Stimulated activated CD4-positive, alpha-beta T cell treated with anti-CD3 and anti-CD28 coated beads, Interleukin-2, amount 100 ng/mL, for 4 hours (primary cell): Measurements from ENCODE around the gene COL4A4.

Source experiments
- DNase-seq: peaks from one replicate; pipeline ENCODE4 v3.0.0-alpha.2; 2020; ENCODE audit warnings: low read depth

COL4A4 gene

DNA sequence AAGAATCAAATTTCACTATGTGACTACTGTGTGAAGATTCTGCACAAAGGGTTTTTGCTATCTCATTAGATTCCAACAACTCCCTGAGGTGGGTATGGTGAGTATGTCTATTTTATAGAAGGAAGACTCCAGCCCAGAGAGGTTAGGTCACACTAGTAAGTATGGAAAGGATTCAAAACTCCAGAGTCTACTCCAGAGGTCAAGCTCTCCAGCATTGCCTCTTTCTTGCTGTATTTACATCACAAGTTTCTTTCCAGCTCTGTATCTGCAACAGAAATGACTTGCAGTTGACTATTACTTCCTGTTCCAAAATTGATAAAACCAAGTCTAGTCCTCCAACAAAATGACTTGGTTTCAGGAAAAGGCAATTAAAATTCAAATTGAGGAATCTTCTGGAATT lies 2.1 kb downstream of the COL4A4 start:
- DNase-seq: no peak

DNA sequence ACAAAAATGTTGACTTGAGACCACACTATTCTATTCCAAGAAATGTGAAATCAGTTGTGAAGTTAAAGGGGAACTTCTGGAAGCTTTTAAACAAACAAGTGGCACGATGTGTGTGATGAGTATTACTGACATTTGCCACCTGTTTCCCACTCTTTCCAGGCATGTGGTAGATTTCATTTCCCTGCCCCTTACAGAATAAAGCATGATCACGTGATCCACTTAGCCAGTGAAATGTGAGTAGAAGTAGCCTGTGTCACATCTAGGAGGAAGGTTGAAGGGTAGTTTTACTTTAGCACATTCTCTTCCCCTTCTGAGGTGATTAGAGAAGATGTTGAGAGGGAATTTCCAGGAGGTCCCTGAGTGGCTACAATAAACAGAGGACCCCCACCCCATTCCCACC lies 3.8 kb downstream of the COL4A4 start:
- DNase-seq: no peak

DNA sequence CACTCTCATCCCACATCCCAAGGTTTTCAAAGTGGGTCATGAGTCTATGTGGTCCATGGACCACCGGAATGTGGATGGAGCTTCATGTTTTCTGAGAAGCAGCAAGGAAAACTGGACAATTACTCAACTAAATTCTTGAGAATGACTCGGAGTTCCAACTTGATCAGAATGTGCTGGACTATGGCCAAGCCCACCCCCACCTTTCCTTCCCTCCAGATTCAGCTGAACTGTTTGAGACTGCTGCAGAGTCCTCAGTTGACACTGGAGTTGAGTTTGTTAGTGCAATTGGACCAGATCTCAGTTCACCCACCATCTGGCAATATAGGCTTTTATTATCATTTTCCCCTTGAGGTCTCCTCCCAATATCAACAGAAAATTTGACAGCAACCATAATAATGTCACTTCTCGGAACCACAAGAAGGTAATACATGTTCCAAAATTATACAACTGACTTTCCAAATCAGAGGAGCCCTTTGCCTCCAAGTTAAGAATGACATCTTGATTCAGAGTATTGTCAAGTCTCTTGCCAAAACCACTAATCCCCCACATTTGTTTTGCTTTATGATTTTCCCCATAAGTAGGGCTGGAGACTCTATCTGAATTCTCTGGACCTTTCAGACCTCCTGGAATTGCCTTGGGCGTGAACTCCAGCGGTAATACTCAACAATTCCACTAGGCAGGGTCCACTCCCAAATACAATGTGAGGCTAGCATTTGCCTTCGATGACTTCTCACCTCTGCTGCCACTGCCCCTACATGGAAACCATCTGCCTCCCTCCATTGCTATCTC lies 8.8 kb downstream of the COL4A4 start:
- DNase-seq: no peak

DNA sequence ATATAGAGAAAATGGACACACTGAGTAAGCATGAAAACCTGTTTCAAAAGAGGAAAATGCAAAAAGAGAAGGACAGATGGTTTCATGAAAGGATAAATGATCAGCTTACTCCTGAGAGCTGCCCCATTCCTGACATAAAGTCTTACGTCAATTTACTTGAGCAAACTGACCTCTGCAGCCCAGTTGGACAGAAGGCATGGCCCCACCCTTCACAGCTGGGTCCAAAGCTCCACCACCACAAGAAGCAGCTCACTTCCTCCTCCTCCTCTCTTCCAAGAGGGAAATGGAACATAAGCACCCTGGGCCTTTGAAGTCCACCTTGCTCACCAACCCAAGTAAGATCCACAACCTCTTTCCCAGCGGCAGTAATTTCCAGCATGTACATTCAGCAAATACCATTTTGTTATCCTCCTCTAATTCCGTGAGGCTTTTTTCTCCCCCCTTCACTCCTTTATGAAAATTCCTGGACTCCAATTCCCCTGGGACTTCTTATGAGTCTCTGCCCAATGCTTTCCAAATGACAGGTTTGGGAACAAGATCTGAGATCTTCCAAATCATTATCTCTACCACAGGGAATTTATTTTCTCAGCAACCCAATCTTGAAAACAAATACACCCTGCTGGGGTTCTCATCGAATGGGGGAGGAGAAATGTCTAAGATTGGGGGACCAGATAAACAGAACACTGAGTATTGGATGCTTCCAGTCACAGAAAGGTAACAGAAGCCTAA lies 10.1 kb downstream of the COL4A4 start:
- no peak for DNase-seq

DNA sequence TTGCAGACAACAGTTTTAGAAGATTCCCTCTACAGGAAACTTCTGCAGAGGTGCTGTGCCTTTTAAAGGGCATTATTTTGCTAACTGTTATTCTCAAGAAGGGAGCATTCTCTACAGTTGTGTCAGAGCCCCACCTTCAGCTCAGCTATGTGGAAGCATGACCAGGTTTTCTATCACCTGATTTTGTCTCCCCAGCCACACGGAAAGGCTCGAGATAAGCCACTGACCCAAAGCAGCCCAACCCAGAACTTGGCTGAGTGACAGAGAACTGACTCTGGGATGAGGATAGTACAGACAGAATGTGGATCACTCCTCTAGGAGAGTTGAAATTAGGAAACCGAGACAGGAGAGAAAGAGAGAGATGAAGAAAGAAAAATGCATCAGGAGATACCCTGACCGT lies 10.7 kb downstream of the COL4A4 start:
- DNase-seq: no peak

DNA sequence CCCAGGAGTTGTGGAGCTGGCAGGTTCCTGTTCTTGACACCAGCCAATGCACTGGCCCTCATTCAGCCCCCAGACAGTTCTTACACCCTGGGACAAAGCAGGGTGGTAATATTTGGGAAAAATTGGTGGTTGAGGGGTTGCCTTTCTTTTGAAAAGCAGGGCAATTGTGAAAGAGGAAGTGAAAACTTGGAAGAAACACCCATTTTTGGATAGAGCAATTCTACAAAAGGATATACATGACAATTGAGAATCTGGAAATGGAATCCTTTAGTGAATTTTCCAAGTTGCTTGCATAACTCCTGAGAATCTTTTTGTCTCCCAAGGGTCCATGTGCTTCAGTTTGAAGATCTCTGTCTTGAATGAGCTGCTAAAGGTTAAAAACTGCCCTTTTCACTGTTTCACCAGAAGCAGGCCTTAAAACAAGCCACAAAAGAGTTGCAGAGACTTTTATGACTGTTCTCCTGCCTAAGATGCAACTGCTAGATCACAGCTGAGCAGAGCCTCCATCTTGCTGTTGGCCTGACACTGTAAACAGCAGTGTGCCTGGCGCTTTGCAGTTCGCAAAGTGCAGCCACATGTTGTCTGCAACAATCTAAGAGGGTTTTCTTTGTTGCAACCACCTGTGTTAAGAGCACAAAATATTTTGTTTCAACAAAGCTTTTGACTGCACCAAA lies 11.8 kb downstream of the COL4A4 start:
- DNase-seq: no peak

DNA sequence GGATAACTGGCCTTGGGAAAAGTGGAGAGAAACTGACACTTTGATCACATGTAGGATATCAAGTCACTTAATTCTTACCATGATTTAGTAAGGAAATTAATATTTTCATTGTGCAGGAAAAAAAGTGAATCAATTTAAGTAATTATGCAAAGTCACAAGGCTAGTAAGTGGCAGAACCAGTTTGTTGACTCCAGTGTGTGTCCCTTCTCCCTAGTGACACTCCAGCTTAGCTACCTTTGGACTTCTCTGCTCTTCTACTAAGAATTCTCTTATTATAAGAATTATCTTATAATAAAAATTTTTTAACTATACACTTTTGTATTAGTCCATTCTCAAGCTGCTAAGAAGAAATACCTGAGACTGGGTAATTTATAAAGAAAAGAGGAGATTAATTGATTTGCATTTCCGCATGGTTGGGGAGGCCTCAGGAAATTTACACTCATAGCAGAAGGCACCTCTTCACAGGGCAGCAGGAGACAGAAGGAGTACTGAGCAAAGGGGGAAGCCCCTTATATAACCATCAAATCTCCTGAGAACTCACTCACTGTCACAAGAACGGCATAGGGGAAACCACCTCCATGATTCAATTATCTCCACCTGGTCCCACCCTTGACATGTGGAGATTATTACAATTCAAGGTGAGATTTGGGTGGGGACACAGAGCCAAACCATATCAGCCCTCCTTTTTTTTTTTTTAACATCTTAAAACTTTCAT lies 13.6 kb downstream of the COL4A4 start:
- no peak for DNase-seq

DNA sequence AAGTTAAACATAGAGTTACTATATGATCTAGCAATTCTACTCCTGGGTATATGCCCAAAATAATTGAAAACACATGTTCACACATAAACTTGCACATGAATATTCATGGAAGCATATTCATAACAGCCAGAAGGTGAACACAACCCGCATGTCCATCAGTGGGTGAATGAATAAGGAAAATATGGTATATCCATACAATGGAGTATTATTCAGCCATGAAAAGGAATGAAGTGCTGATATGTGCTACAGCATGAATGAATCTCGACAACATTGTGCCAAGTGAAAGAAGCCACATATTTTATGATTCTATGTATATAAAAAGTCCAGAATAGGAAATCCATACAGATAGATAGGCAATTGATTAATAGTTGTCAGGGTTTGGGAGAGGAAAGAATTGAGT lies 15.9 kb downstream of the COL4A4 start:
- no peak for DNase-seq

DNA sequence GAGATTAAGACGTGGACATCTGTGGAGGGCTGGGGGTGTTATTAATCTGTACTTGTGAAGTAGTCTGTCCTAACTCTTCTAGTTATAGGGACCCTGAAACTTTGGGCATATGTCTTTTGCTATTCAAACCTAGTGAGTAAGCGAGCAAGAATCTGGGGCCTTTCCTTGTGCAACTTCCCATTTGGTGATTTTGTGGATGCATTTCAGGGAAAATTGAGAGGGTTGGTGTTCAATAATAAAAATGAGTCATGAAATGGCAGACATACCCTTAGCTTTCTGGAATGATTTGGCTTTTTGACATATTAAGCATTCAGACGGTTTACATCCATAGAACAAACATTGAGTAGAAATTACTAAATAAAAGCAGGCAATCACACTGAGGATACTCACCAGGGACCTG lies 17.0 kb downstream of the COL4A4 start:
- DNase-seq: no peak

DNA sequence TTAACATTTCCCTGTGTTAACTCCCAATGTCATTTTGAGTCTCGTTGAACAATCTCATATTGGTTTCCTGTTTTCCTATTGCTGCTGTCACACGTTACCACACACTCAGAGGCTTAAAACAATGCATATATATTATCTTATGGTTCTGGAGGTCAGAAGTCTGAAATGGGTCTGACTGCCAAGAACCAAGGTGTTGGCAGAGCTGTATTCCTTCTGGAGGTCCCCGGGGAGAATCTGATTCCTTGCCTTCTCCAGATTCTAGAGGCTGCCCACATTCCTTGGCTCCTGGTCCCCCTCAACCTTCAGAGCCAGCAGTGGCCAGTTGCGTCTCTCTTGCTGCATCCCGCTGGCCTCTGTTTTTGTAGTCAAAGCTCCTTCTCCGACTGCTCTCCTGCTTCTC lies 17.5 kb downstream of the COL4A4 start:
- no peak for DNase-seq

DNA sequence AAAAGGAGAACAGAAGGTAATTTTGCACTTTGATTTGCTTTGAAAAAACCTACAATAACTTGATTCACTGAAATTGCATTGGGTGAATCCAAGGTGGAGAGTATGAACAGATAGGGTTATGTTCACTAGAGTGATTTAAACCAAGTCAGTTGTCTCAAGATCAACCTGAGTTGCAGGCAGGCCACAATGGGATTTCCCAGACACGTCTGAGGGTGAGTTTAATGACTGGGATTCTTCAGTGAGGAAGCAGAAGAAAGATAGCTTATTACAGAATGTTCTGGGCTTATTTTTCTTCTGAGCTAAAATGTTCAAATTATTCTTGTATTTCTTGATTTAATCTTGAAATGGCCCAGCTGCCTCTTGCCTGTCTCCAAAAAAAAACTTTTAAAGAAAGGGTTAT lies 20.1 kb downstream of the COL4A4 start:
- DNase-seq: no peak

DNA sequence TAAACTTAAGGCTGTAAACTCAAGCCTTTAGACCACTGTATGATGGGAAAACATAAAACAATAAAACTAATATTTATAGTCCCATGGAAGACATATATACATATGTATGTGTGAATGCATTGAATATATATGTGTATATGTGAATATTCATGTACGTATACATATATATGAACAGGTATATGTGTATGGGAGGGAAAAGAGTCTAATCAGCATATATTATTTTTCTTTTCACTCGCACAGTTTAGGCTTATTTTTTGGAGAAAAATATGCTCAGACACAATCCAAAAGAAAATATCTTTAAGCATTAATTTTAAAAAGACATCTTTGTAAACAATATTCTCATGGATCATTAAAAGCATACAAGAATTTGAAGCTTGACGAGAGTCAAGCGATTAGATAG lies 22.7 kb downstream of the COL4A4 start:
- no peak for DNase-seq

DNA sequence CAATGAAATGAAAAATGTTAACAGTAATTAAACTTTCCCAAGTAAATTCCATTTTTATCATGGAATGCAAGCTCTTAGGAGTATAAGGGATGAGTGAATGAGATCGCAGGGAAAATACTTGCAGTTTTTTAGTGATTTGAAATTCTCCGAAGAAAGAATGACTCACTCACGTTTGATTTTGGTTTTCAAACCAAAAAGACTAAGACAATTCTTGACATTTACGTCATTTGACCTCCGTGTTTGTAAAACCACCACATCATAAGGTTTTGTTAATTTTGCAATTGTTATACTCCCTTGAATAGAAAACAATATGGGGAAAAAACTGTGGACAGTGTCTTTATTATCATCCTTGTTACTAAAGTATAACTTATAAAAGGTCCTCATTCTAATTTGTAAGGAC lies 29.4 kb downstream of the COL4A4 start:
- DNase-seq: no peak

DNA sequence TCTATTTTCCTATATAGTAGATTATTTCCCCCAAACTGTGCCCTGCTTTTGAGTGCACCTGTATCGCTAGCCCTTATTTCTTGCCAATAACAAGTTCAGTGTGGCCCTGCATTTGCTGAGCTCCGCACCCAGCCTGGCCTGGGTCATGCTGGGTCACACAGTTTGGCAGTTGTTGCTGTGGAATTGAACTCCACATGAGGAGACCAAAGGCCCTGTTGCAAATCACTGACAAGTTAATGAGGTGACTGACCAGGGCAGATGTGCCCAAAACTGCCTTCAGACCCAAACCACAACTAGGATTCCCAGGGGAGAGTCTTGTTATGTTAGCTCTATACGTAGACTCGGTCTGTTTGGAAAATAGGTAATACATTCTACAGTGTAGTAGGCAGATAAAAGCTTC lies 31.0 kb downstream of the COL4A4 start:
- DNase-seq: no peak

DNA sequence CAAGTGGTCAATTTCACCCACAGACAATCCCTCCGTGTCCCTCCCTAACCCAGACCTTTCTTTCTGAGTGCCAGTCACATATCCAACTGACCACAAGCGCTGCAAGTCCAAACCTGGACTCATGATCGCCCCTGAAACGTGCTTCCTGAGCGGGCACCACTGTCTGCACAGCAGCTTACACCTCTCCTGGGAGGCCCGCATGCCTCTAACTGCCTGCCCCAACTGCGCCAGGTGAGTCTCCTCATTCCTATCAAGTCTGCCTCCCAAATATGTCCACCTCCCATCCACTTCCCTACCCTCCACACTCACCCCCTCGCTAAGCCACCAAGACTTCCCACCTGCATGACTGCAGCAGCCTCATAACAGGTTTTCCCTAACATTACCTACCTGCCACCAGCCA lies 33.4 kb downstream of the COL4A4 start:
- DNase-seq: no peak

DNA sequence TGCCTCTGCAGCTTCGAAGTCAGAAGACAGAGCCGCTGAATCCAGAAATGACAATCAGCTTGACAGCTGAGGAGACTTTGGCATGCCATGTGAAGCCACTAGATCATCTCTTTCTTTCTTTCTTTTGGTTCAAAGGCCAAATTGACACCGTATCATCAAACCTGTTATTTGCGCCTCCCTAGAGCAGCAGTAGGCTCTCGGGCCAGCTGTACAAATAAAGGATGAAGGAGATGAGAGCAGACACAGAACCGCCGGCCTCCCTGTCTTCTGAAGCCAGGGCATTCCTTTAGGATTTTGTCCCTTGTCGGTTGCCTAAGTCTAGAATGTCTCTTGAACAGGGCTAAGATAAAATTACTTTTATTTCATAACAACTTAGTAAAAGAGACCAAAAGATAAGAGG lies 36.8 kb downstream of the COL4A4 start:
- DNase-seq: no peak

DNA sequence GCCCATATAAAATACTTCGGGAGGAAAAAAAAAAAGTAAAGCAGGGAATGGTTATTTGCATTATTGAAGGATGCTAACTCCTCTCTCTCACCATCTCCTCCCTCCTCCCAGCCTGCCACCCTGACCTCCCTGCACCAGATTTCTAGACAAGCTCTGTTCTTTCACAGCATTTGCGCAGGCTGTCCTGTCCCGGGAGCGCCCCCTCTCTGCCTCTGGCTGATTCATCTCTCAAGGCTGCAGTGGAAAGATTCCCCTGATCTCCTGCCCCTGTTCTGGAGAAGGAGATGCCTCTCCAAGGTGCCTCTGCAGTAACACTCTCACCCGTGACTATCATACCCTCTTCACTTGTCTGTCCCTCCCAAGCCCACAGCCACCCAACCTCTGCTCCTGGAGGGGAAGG lies 38.5 kb downstream of the COL4A4 start:
- DNase-seq: no peak

DNA sequence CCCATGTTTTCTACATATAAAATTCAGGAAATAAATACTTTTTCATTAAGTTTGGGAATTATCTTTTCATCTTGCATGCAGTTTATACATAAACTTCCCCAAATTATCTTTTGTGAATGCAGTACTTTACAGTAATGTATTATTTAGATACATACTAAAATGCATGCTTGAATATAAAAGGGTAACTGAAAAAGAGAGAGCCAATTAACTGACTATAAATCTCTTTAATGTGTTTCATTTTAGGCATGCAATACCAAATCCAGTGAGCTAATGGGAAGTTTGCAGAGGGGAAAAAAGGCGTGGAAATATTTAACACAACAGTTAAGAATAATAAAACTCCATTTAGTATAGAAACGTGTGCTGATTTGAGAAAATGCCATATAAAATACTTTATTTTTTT lies 39.2 kb downstream of the COL4A4 start:
- DNase-seq: no peak

DNA sequence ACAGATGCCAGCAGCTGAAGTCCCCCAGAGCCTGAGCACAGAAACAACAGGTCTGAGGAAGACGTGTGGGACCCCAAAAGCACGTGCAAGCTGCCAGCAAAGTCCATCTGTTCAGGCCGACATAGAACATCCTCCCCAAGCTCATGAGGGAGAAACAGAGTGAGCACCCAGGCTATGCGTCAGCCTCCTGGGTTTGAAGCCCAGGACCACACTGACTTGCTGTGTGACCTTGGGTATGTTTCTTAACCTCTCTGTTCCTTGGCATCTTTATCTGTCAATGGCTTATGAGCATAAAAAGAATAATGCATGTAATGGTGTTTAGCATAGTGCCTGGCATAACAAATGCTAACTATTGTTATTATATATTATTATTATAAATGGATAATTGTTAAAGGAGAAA lies 40.3 kb downstream of the COL4A4 start:
- DNase-seq: no peak

DNA sequence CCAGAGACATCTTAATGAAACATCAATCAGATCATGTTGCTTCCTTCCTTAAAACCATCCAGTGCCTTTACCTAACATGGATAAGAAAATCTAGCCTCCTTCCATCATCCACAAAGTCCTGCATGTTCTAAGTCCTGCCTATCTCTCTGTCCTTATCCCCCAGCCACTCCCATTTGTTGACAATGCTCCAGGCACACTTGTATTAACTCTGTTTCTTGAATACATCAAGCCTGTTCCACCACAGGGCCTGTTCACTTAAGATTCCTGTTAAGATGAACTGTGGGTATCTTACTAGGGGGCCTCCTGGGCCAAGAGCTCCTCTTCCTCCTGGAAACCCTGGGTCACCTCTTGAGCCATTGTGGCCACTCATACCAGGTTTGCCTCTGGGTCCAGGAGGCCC lies 45.7 kb downstream of the COL4A4 start:
- no peak for DNase-seq

DNA sequence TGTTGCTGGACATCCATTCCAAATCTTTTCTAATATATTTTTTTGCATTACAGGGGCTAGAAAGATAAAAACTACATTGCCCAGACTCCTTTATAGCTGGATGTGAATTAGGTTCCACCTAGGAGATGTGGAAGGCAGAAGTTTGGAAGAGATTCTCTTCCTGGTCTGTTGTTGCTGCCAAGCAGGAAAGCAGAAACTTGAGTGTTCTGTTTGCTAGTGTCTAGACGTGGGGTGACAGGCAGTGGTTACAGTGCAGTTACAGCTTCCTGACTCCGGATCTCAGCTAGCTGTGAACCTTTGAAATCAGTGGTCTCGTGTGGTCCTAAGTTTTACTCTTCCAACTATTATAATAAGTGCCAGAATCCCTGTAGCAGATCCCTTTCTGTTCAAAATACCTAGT lies 46.2 kb downstream of the COL4A4 start:
- no peak for DNase-seq

DNA sequence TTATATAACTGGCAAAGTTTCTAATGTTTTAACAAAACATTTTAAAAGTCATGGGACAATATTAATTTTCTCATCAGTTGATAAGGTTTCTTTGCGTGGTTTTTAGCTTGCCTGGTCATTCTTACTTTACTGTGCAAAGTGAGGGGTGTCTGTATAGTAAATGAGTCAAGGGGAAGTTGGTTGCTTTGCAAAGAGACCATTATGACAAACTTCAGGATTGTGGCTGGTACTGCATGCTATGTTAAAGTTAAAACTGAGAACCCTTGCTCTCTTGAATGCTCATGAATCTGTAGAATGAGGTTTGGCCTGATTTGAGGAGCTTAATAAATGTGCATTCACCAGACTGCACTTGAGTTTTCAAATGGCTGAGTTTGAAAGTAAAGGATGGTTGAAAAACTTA lies 47.0 kb downstream of the COL4A4 start:
- DNase-seq: no peak

DNA sequence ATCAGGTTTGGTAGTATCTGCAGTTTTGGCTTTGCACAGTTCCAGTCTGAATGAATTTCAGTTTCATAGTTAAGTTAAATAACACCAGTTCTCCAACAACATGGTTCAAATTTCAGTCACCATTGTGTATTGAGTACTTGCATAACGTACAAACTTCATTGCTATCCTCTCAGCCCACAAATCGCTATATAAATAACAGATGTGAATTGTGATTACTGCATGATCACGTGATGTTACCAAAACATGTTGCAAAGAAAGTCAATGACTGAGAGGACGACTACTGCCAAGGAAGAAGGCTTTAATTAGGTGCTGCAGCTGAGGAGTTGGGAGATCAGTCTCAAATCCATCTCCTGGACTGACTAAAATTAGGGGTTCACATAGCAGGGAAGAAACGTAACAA lies 48.2 kb downstream of the COL4A4 start:
- no peak for DNase-seq
